NCI-H345 treated with DMSO at 0.1 percent for 48 hours (cell line): ENCODE results near the gene SHE.
"Not testable (repeated sequence)": the region's sequence is repeated elsewhere in the genome, so short reads cannot be mapped to it uniquely, and the experiment has no call there.

Source experiments
- DNase-seq: peaks from one replicate; lab custom pipeline; 2025; ENCODE audit not compliant: unreplicated experiment; lab: John Stamatoyannopoulos, UW

The SHE gene

GRCh38 chr1:154502066-154502743 is at the start of gene SHE, which contains the start of gene TDRD10:
Gene SHE (minus strand): TSS chr1:154502412. CDS start chr1:154502026, 386 bp downstream.
Gene TDRD10 (plus strand): TSS chr1:154502219. CDS start chr1:154506904, 4,685 bp downstream.
- DNase-seq = no peak

GRCh38 chr1:154551474-154551873 is 49.3 kb upstream of the SHE start:
- DNase-seq = no peak

GRCh38 chr1:154550657-154551056 is 48.4 kb upstream of the SHE start:
- DNase-seq = no peak

- DNase-seq = no peak
Observed at GRCh38 chr1:154550070-154550469, 47.9 kb upstream of the SHE start.

GRCh38 chr1:154549202-154549770 is 47.1 kb upstream of the SHE start:
- DNase-seq = no peak

GRCh38 chr1:154548028-154548427 is 45.8 kb upstream of the SHE start:
- DNase-seq = no peak

GRCh38 chr1:154547105-154547732 is 45.0 kb upstream of the SHE start:
- DNase-seq = no peak

- DNase-seq = peak; percentile 60
Observed at GRCh38 chr1:154546264-154547063, 44.3 kb upstream of the SHE start.

GRCh38 chr1:154541231-154541630 is 39.0 kb upstream of the SHE start:
- no peak for DNase-seq

- DNase-seq = no peak
Observed at GRCh38 chr1:154539486-154540483, 37.6 kb upstream of the SHE start.

- no peak for DNase-seq
Observed at GRCh38 chr1:154536570-154536969, 34.4 kb upstream of the SHE start.

- peak; percentile 81 for DNase-seq
Observed at GRCh38 chr1:154533952-154534844, 32.0 kb upstream of the SHE start.

- DNase-seq = not testable (repeated sequence)
Observed at GRCh38 chr1:154531950-154532349, 29.7 kb upstream of the SHE start.

GRCh38 chr1:154529308-154529707 is 27.1 kb upstream of the SHE start:
- DNase-seq = no peak

GRCh38 chr1:154527192-154527591 is 25.0 kb upstream of the SHE start:
- DNase-seq = no peak

GRCh38 chr1:154524881-154525280 is 22.7 kb upstream of the SHE start:
- no peak for DNase-seq

- peak; percentile 41 for DNase-seq
Observed at GRCh38 chr1:154521695-154522094, 19.5 kb upstream of the SHE start.

GRCh38 chr1:154520333-154520732 is 18.1 kb upstream of the SHE start:
- DNase-seq = no peak

- DNase-seq = no peak
Observed at GRCh38 chr1:154519591-154519991, 17.4 kb upstream of the SHE start.
